Mesendoderm (in vitro differentiated cells): ENCODE data around the gene CCDC136.
A peak's percentile ranks its signal among the peaks of the same experiment; 100 is the strongest.

ENCODE experiments used
- DNase-seq: peaks from one replicate; pipeline ENCODE4 v3.0.0; 2013
- H2AK5ac ChIP-seq: 2 replicates; pipeline ENCODE4 v1.6.1; 2013; ENCODE audit warnings: low read length, inconsistent platforms
- H2BK120ac ChIP-seq: 2 replicates; pipeline ENCODE4 v1.6.1; 2013; ENCODE audit warnings: low read depth, mild to moderate bottlenecking, low read length, moderate library complexity, mixed read lengths
- H2BK15ac ChIP-seq: replicated peaks from 2 replicates; pipeline ENCODE4 v1.6.1; 2013; ENCODE audit warnings: low read depth, mild to moderate bottlenecking, moderate library complexity
- H2BK5ac ChIP-seq: 2 replicates; pipeline ENCODE4 v1.6.1; 2013; ENCODE audit warnings: low read length, inconsistent platforms
- H3K18ac ChIP-seq: 2 replicates; pipeline ENCODE4 v1.6.1; 2013; ENCODE audit warnings: mild to moderate bottlenecking, low read length, mixed read lengths
- H3K23ac ChIP-seq: one replicate; pipeline ENCODE4 v1.6.1; 2013; ENCODE audit warnings: low read length
- H3K27ac ChIP-seq: 2 replicates; pipeline ENCODE4 v1.5.1; 2013; ENCODE audit warnings: low read depth, mild to moderate bottlenecking, inconsistent platforms, low read length, moderate library complexity
- H3K27me3 ChIP-seq: 2 replicates; pipeline ENCODE4 v1.6.1; 2013; ENCODE audit warnings: low read length, control low read depth, mild to moderate bottlenecking, inconsistent platforms; ENCODE audit not compliant: insufficient read depth, poor library complexity
- H3K36me3 ChIP-seq: 2 replicates; pipeline ENCODE4 v1.6.1; 2013; ENCODE audit warnings: low read length, inconsistent platforms; ENCODE audit not compliant: control insufficient read depth, insufficient read depth
- H3K4ac ChIP-seq: one replicate; pipeline ENCODE4 v1.6.1; 2013; ENCODE audit warnings: low read depth, mild to moderate bottlenecking, low read length, moderate library complexity
- H3K4me1 ChIP-seq: 2 replicates; pipeline ENCODE4 v1.6.1; 2013; ENCODE audit warnings: low read depth, low read length, inconsistent platforms; ENCODE audit not compliant: control insufficient read depth
- H3K4me2 ChIP-seq: 2 replicates; pipeline ENCODE4 v1.6.1; 2013; ENCODE audit warnings: low read length
- H3K4me3 ChIP-seq: 2 replicates; pipeline ENCODE4 v1.5.1; 2013; ENCODE audit warnings: mild to moderate bottlenecking, low read length
- H3K56ac ChIP-seq: one replicate; pipeline ENCODE4 v1.6.1; 2013; ENCODE audit warnings: low read length
- H3K79me1 ChIP-seq: 2 replicates; pipeline ENCODE4 v1.6.1; 2013; ENCODE audit warnings: low read length, inconsistent platforms
- H3K79me2 ChIP-seq: 2 replicates; pipeline ENCODE4 v1.6.1; 2013; ENCODE audit warnings: mild to moderate bottlenecking, low read length; ENCODE audit not compliant: control insufficient read depth, insufficient read depth
- H3K9ac ChIP-seq: 2 replicates; pipeline ENCODE4 v1.6.1; 2013; ENCODE audit warnings: low read length, inconsistent platforms
- H4K5ac ChIP-seq: one replicate; pipeline ENCODE4 v1.6.1; 2013; ENCODE audit warnings: low read length
- H4K8ac ChIP-seq: one replicate; pipeline ENCODE4 v1.6.1; 2013; ENCODE audit warnings: low read depth, mild to moderate bottlenecking, control low read depth, low read length, moderate library complexity
- WGBS: extraction: QIAGEN DNeasy Blood & Tissue Kit; methylation state at CpG from one replicate; pipeline ENCODE4 v1.1.7; 2013; ENCODE audit warnings: low lambda C conversion rate, missing lambda C conversion rate; ENCODE audit not compliant: insufficient coverage; ENCODE audit errors: extremely low coverage; 5-methylcytosine and 5-hydroxymethylcytosine counted together

Gene CCDC136

GRCh38 chr7:128865303-128865702, 73.5 kb downstream of the CCDC136 start:
- WGBS = no CpG with 5 or more reads among the region's 12 CpGs
- Histone ChIP-seq H3K9ac (no peak overlapping the region), H3K4me3 (no peak overlapping the region)

GRCh38 chr7:128865996-128866877, 74.5 kb downstream of the CCDC136 start:
- no peak overlapping the region for H3K56ac ChIP-seq
- no peak overlapping the region for H3K18ac ChIP-seq
- no peak overlapping the region for H3K27ac ChIP-seq
- no peak for DNase-seq
- no peak overlapping the region for H2BK15ac ChIP-seq
- H3K9ac ChIP-seq = no peak overlapping the region
- H4K8ac ChIP-seq = no peak overlapping the region
- H3K27me3 ChIP-seq = peaks cover 12% of the 10 kb centered on the region
- H3K4me2 ChIP-seq = no peak overlapping the region
- no peak overlapping the region for H3K4ac ChIP-seq
- H3K4me3 ChIP-seq = no peak overlapping the region
- H3K36me3 ChIP-seq = no peaks in the 10 kb centered on the region
- no peaks in the 10 kb centered on the region for H3K4me1 ChIP-seq
- H2BK120ac ChIP-seq = no peak overlapping the region
- no peak overlapping the region for H4K5ac ChIP-seq
- H2BK5ac ChIP-seq = no peak overlapping the region
- WGBS = no CpG with 5 or more reads among the region's 27 CpGs
- no peak overlapping the region for H3K23ac ChIP-seq
- H2AK5ac ChIP-seq = no peak overlapping the region
- H3K79me1 ChIP-seq = peaks cover 1% of the 10 kb centered on the region
- no peaks in the 10 kb centered on the region for H3K79me2 ChIP-seq

More at GRCh38 chr7:128865303-128865702, 73.5 kb downstream of the CCDC136 start:
- H3K79me1 ChIP-seq = peaks cover 1% of the 10 kb centered on the region
- H3K4me1 ChIP-seq = no peaks in the 10 kb centered on the region
- no peak overlapping the region for H2BK15ac ChIP-seq
- H3K23ac ChIP-seq = no peak overlapping the region
- no peak overlapping the region for H2BK120ac ChIP-seq
- no peak overlapping the region for H4K8ac ChIP-seq
- no peak overlapping the region for H2BK5ac ChIP-seq
- H3K4me2 ChIP-seq = no peak overlapping the region
- H3K56ac ChIP-seq = no peak overlapping the region
- DNase-seq = no peak
- H3K79me2 ChIP-seq = no peaks in the 10 kb centered on the region
- H4K5ac ChIP-seq = no peak overlapping the region
- H3K18ac ChIP-seq = no peak overlapping the region
- no peak overlapping the region for H2AK5ac ChIP-seq
- H3K36me3 ChIP-seq = no peaks in the 10 kb centered on the region
- H3K27ac ChIP-seq = no peak overlapping the region
- H3K27me3 ChIP-seq = peaks cover 11% of the 10 kb centered on the region
- no peak overlapping the region for H3K4ac ChIP-seq

- no peak overlapping the region for H3K4me3 ChIP-seq
- peaks cover 12% of the 10 kb centered on the region for H3K27me3 ChIP-seq
- no peak overlapping the region for H3K9ac ChIP-seq
- no peak overlapping the region for H3K18ac ChIP-seq
- H3K4ac ChIP-seq = no peak overlapping the region
- no peak overlapping the region for H2BK15ac ChIP-seq
- no peak overlapping the region for H2BK5ac ChIP-seq
- H3K4me1 ChIP-seq = no peaks in the 10 kb centered on the region
- no peak overlapping the region for H4K8ac ChIP-seq
- no CpG with 5 or more reads among the region's 4 CpGs for WGBS
- H4K5ac ChIP-seq = no peak overlapping the region
- no peak for DNase-seq
- no peak overlapping the region for H3K27ac ChIP-seq
- peaks cover 1% of the 10 kb centered on the region for H3K79me1 ChIP-seq
- H2AK5ac ChIP-seq = no peak overlapping the region
- H3K56ac ChIP-seq = no peak overlapping the region
- no peak overlapping the region for H3K23ac ChIP-seq
- no peaks in the 10 kb centered on the region for H3K79me2 ChIP-seq
- H2BK120ac ChIP-seq = no peak overlapping the region
- H3K36me3 ChIP-seq = no peaks in the 10 kb centered on the region
- H3K4me2 ChIP-seq = no peak overlapping the region
These were observed 75.5 kb downstream of the CCDC136 start for GRCh38 chr7:128867241-128867640.

GRCh38 chr7:128867842-128868623, 76.3 kb downstream of the CCDC136 start:
- Histone ChIP-seq H3K56ac (no peak overlapping the region), H2BK15ac (no peak overlapping the region), H3K27ac (no peak overlapping the region), H4K5ac (no peak overlapping the region), H3K18ac (no peak overlapping the region), H3K4me2 (no peak overlapping the region), H2BK120ac (no peak overlapping the region), H3K36me3 (no peaks in the 10 kb centered on the region), H3K79me2 (no peaks in the 10 kb centered on the region), H3K79me1 (peaks cover 1% of the 10 kb centered on the region), H3K4me3 (no peak overlapping the region), H2AK5ac (no peak overlapping the region), H3K23ac (no peak overlapping the region), H3K27me3 (peaks cover 12% of the 10 kb centered on the region), H2BK5ac (no peak overlapping the region), H3K4me1 (no peaks in the 10 kb centered on the region), H4K8ac (no peak overlapping the region), H3K4ac (no peak overlapping the region), H3K9ac (no peak overlapping the region)
- peak; percentile 65 for DNase-seq
- no CpG with 5 or more reads among the region's 11 CpGs for WGBS

- Histone ChIP-seq H3K4me3 (no peak overlapping the region), H2BK15ac (no peak overlapping the region), H3K27ac (no peak overlapping the region), H3K4me1 (no peaks in the 10 kb centered on the region), H2AK5ac (no peak overlapping the region), H3K79me2 (no peaks in the 10 kb centered on the region), H3K4ac (no peak overlapping the region), H3K23ac (no peak overlapping the region), H3K4me2 (peak overlapping the region; percentile 77), H3K18ac (no peak overlapping the region), H3K9ac (peak overlapping the region; percentile 59), H3K56ac (peak overlapping the region; percentile 9), H3K27me3 (peaks cover 12% of the 10 kb centered on the region), H3K79me1 (no peaks in the 10 kb centered on the region), H4K5ac (no peak overlapping the region), H4K8ac (no peak overlapping the region), H2BK5ac (no peak overlapping the region), H3K36me3 (no peaks in the 10 kb centered on the region), H2BK120ac (no peak overlapping the region)
- no CpG with 5 or more reads among the region's 13 CpGs for WGBS
- no peak for DNase-seq
These were observed 76.9 kb downstream of the CCDC136 start for GRCh38 chr7:128868624-128869137.
